HEK293 (cell line): ENCODE data around the gene TNFAIP3.

Source experiments
- BCL11A ChIP-seq: fragments of 450-650 bp; formaldehyde crosslinking; IDR thresholded peaks from 2 replicates; pipeline ENCODE4 v1.5.1; 2016; ENCODE audit warnings: low read depth, missing biosample characterization, missing genetic modification characterization
- KLF16 ChIP-seq: fragments of 450-650 bp; formaldehyde crosslinking; IDR thresholded peaks from 2 replicates; pipeline ENCODE4 v1.5.1; 2017; ENCODE audit warnings: missing biosample characterization, missing genetic modification characterization
- KLF7 ChIP-seq: fragments of 450-650 bp; formaldehyde crosslinking; IDR thresholded peaks from 2 replicates; pipeline ENCODE4 v1.5.1; 2016; ENCODE audit warnings: missing biosample characterization, missing genetic modification characterization, borderline replicate concordance
- RBAK ChIP-seq: fragments of 450-650 bp; formaldehyde crosslinking; IDR thresholded peaks from 2 replicates; pipeline ENCODE4 v1.5.1; 2016; ENCODE audit warnings: missing biosample characterization, missing genetic modification characterization
- REPIN1 ChIP-seq: fragments of 450-650 bp; formaldehyde crosslinking; IDR thresholded peaks from 2 replicates; pipeline ENCODE4 v1.5.1; 2017; ENCODE audit warnings: missing biosample characterization, missing genetic modification characterization, low read depth
- TCF7L2 ChIP-seq: IDR thresholded peaks from 2 replicates; pipeline ENCODE4 v1.6.1; 2011; ENCODE audit warnings: low read depth, mild to moderate bottlenecking, inconsistent platforms, low read length, moderate library complexity, borderline replicate concordance
- ZNF239 ChIP-seq: fragments of 450-650 bp; formaldehyde crosslinking; IDR thresholded peaks from 2 replicates; pipeline ENCODE4 v1.5.1; 2016; ENCODE audit warnings: missing biosample characterization, missing genetic modification characterization
- ZNF302 ChIP-seq: fragments of 450-650 bp; formaldehyde crosslinking; IDR thresholded peaks from 2 replicates; pipeline ENCODE4 v1.5.1; 2016; ENCODE audit warnings: missing biosample characterization, missing genetic modification characterization, low read depth
- ZXDB ChIP-seq: fragments of 450-650 bp; formaldehyde crosslinking; IDR thresholded peaks from 2 replicates; pipeline ENCODE4 v1.5.1; 2016; ENCODE audit warnings: missing biosample characterization, missing genetic modification characterization
- TF ChIP-seq, protein P1 (sequence below): fragments of 450-650 bp; formaldehyde crosslinking; IDR thresholded peaks from 2 replicates; pipeline ENCODE4 v1.5.1; 2016; ENCODE audit warnings: missing biosample characterization, missing genetic modification characterization
- TF ChIP-seq, protein P2 (sequence below): fragments of 450-650 bp; formaldehyde crosslinking; IDR thresholded peaks from 2 replicates; pipeline ENCODE4 v1.5.1; 2017; ENCODE audit warnings: missing biosample characterization, missing genetic modification characterization

DNA sequence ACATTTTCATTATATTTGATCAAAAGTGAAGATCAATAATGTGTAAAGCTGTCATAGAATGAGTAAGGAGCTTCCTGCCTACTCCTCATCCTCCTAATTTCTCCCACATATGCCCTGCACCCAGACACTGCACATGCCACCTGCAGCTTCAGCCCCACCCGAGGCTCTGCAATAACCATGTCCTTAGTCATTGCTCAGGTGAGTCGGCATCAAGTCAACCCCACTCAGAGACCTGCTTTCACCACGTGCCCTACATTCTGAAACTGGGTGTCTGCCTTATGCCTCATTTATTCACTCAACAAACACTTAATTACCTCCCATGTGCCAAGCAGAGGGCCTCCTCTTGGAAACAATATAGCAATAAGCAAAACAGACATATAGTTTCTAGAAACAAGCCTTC is 15.4 kb upstream of the TNFAIP3 start:
- TF ChIP-seq, protein P1, sequence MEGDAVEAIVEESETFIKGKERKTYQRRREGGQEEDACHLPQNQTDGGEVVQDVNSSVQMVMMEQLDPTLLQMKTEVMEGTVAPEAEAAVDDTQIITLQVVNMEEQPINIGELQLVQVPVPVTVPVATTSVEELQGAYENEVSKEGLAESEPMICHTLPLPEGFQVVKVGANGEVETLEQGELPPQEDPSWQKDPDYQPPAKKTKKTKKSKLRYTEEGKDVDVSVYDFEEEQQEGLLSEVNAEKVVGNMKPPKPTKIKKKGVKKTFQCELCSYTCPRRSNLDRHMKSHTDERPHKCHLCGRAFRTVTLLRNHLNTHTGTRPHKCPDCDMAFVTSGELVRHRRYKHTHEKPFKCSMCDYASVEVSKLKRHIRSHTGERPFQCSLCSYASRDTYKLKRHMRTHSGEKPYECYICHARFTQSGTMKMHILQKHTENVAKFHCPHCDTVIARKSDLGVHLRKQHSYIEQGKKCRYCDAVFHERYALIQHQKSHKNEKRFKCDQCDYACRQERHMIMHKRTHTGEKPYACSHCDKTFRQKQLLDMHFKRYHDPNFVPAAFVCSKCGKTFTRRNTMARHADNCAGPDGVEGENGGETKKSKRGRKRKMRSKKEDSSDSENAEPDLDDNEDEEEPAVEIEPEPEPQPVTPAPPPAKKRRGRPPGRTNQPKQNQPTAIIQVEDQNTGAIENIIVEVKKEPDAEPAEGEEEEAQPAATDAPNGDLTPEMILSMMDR (tag by site-specific recombination) = no peak
- no peak for TF ChIP-seq ZXDB (tag by site-specific recombination)
- no peak for TF ChIP-seq KLF7 (tag by site-specific recombination)
- no peak for TF ChIP-seq BCL11A (tag by site-specific recombination)
- no peak for TF ChIP-seq TCF7L2
- TF ChIP-seq KLF16 (tag by site-specific recombination) = no peak
- TF ChIP-seq RBAK (tag by site-specific recombination) = no peak
- no peak for TF ChIP-seq ZNF239
- no peak for TF ChIP-seq REPIN1 (tag by site-specific recombination)
- TF ChIP-seq, protein P2, sequence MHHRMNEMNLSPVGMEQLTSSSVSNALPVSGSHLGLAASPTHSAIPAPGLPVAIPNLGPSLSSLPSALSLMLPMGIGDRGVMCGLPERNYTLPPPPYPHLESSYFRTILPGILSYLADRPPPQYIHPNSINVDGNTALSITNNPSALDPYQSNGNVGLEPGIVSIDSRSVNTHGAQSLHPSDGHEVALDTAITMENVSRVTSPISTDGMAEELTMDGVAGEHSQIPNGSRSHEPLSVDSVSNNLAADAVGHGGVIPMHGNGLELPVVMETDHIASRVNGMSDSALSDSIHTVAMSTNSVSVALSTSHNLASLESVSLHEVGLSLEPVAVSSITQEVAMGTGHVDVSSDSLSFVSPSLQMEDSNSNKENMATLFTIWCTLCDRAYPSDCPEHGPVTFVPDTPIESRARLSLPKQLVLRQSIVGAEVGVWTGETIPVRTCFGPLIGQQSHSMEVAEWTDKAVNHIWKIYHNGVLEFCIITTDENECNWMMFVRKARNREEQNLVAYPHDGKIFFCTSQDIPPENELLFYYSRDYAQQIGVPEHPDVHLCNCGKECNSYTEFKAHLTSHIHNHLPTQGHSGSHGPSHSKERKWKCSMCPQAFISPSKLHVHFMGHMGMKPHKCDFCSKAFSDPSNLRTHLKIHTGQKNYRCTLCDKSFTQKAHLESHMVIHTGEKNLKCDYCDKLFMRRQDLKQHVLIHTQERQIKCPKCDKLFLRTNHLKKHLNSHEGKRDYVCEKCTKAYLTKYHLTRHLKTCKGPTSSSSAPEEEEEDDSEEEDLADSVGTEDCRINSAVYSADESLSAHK (tag by site-specific recombination) = no peak
- TF ChIP-seq ZNF302 = no peak
